HCT116 (cell line): ENCODE measurements around the gene L3HYPDH. TPM values are rescaled to one million over a fixed set of nuclear protein-coding genes. Genes with fewer than 3 reads are reported as not detected.

Source experiments
- ATAC-seq: fragments of 200-7000 bp; cut with Tn5 transposase; 2 replicates; pipeline ENCODE4 v1.9.1; 2020; ENCODE audit warnings: mild to moderate bottlenecking, moderate library complexity
- BruUV-seq: library from RNA; stranded (reverse); fragments of 400-500 nt; replicated peaks from 2 replicates; lab custom pipeline; 2021; lab: Mats Ljungman, UMichigan
- CTCF ChIA-PET: fragments of 300-600 bp; sonication (Branson Sonifier 250); formaldehyde crosslinking; loops from one replicate; lab custom pipeline; 2021; ENCODE audit warnings: antibody characterized with exemption; lab: Charles Lee
- POLR2A ChIA-PET: fragments of 300-600, 350-600 bp; sonication (Branson Sonifier 250); formaldehyde crosslinking; loops from one replicate; lab custom pipeline; 2021; ENCODE audit warnings: antibody characterized with exemption; lab: Charles Lee
- RAD21 ChIA-PET, 2 experiments: fragments of 300-600 bp; sonication (Branson Sonifier 250); formaldehyde crosslinking; loops; one replicate each; lab custom pipeline; 2023; ENCODE audit warnings: low total read pairs in 2 of 2; ENCODE audit not compliant: uncharacterized antibody in 2 of 2, unreplicated experiment in 2 of 2, low non-redundant PET in 1 of 2; lab: Charles Lee
- DNase-seq: peaks from one replicate; pipeline ENCODE4 v3.0.0-alpha.2; 2010; ENCODE audit warnings: low read depth, low spot score
- H2AFZ ChIP-seq: fragments of 200-600 bp; shearing (Covaris generic), sonication (generic); 2 replicates; pipeline ENCODE4 v1.6.1; 2017; ENCODE audit warnings: low read depth, mixed run types, mixed read lengths, antibody characterized with exemption, low read length; ENCODE audit not compliant: poor library complexity, severe bottlenecking
- H3K27ac ChIP-seq: 2 replicates; pipeline ENCODE4 v1.5.1; 2012; ENCODE audit warnings: low read depth, low read length
- H3K27me3 ChIP-seq: fragments of 200-600 bp; sonication (generic); 2 replicates; pipeline ENCODE4 v1.6.1; 2016; ENCODE audit warnings: mixed run types, low read length, mixed read lengths; ENCODE audit not compliant: insufficient read depth
- H3K36me3 ChIP-seq, 2 experiments: fragments of 200-500 bp in 1 of 2; fragments of 200-600 bp in 1 of 2; sonication (Bioruptor generic) in 1 of 2; sonication (generic) in 1 of 2; 2 replicates each; pipeline versions ENCODE4 v1.5.1 to v1.6.1; 2014 to 2016; ENCODE audit warnings: low read length in 2 of 2, inconsistent platforms in 1 of 2, mixed read lengths in 1 of 2, mixed run types in 1 of 2; ENCODE audit not compliant: insufficient read depth in 2 of 2, control insufficient read depth in 1 of 2
- H3K4me1 ChIP-seq, 2 experiments: fragments of 200-600 bp in 1 of 2; sonication (generic) in 1 of 2; 2 replicates each; pipeline versions ENCODE4 v1.5.1 to v1.6.1; 2012 to 2017; ENCODE audit warnings: low read length in 2 of 2, inconsistent platforms in 1 of 2, mild to moderate bottlenecking in 1 of 2, mixed read lengths in 1 of 2, mixed run types in 1 of 2, moderate library complexity in 1 of 2; ENCODE audit not compliant: insufficient read depth in 2 of 2, control insufficient read depth in 1 of 2
- H3K4me2 ChIP-seq: fragments of 200-600 bp; sonication (generic); 2 replicates; pipeline ENCODE4 v1.6.1; 2017; ENCODE audit warnings: mixed run types, low read length, mixed read lengths
- H3K4me3 ChIP-seq, 2 experiments: fragments of 200-600 bp in 1 of 2; sonication (generic) in 1 of 2; replicated peaks in 1 of 2; 2 replicates each; pipeline ENCODE4 v1.5.1; 2011 to 2016; ENCODE audit warnings: low read length in 2 of 2, control low read depth in 1 of 2, low read depth in 1 of 2, mild to moderate bottlenecking in 1 of 2, mixed read lengths in 1 of 2, mixed run types in 1 of 2
- H3K79me2 ChIP-seq: fragments of 200-600 bp; sonication (generic); 2 replicates; pipeline ENCODE4 v1.6.1; 2017; ENCODE audit warnings: mild to moderate bottlenecking, mixed run types, low read length, moderate library complexity, mixed read lengths; ENCODE audit not compliant: insufficient read depth
- H3K9ac ChIP-seq: fragments of 200-600 bp; sonication (generic); 2 replicates; pipeline ENCODE4 v1.6.1; 2016; ENCODE audit warnings: low read length, mixed read lengths
- H3K9me2 ChIP-seq: fragments of 200-600 bp; sonication (generic), shearing (Covaris generic); 2 replicates; pipeline ENCODE4 v1.6.1; 2017; ENCODE audit warnings: mixed run types, mild to moderate bottlenecking, moderate library complexity; ENCODE audit not compliant: insufficient read depth
- H3K9me3 ChIP-seq, 2 experiments: fragments of 200-500 bp in 1 of 2; fragments of 200-600 bp in 1 of 2; sonication (Bioruptor generic) in 1 of 2; sonication (generic) in 1 of 2; 2 replicates each; pipeline ENCODE4 v1.6.1; 2014 to 2017; ENCODE audit warnings: low read length in 2 of 2, mixed read lengths in 2 of 2, inconsistent platforms in 1 of 2, low read depth in 1 of 2, mild to moderate bottlenecking in 1 of 2, mixed run types in 1 of 2, moderate library complexity in 1 of 2; ENCODE audit not compliant: control insufficient read depth in 1 of 2, insufficient read depth in 1 of 2
- H4K20me1 ChIP-seq: fragments of 200-600 bp; sonication (generic), shearing (Covaris generic); 2 replicates; pipeline ENCODE4 v1.6.1; 2017; ENCODE audit warnings: mixed run types, mild to moderate bottlenecking, moderate library complexity; ENCODE audit not compliant: insufficient read depth
- ATF3 ChIP-seq: IDR thresholded peaks from 2 replicates; pipeline ENCODE4 v1.6.1; 2012
- CEBPB ChIP-seq: IDR thresholded peaks from 2 replicates; pipeline ENCODE4 v1.6.1; 2012; ENCODE audit warnings: low read depth
- JUND ChIP-seq: IDR thresholded peaks from 2 replicates; pipeline ENCODE4 v1.6.1; 2012
- MAX ChIP-seq: IDR thresholded peaks from 2 replicates; pipeline ENCODE4 v1.6.1; 2012
- POLR2AphosphoS5 ChIP-seq: IDR thresholded peaks from 2 replicates; pipeline ENCODE4 v1.6.1; 2011; ENCODE audit warnings: mild to moderate bottlenecking, low read depth, low read length, moderate library complexity
- RAD21 ChIP-seq: IDR thresholded peaks from 2 replicates; pipeline ENCODE4 v1.6.1; 2012; ENCODE audit warnings: low read depth, mild to moderate bottlenecking
- REST ChIP-seq: IDR thresholded peaks from 2 replicates; pipeline ENCODE4 v1.6.1; 2012; ENCODE audit warnings: low read depth
- SIN3A ChIP-seq: IDR thresholded peaks from 2 replicates; pipeline ENCODE4 v1.6.1; 2012; ENCODE audit warnings: low read depth
- SRF ChIP-seq: IDR thresholded peaks from 2 replicates; pipeline ENCODE4 v1.6.1; 2012; ENCODE audit warnings: low read depth
- TCF7L2 ChIP-seq: IDR thresholded peaks from 2 replicates; pipeline ENCODE4 v1.7.0; 2011; ENCODE audit warnings: borderline replicate concordance, inconsistent platforms; ENCODE audit not compliant: insufficient read depth, insufficient read length; ENCODE audit errors: extremely low read depth
- YY1 ChIP-seq: IDR thresholded peaks from 2 replicates; pipeline ENCODE4 v1.6.1; 2011; ENCODE audit warnings: low read length, low read depth, moderate library complexity, mild to moderate bottlenecking; ENCODE audit not compliant: insufficient replicate concordance; ENCODE audit errors: extremely low read depth
- ZBTB33 ChIP-seq: IDR thresholded peaks from 2 replicates; pipeline ENCODE4 v1.6.1; 2011; ENCODE audit warnings: mild to moderate bottlenecking, low read length, moderate library complexity; ENCODE audit not compliant: insufficient replicate concordance; ENCODE audit errors: extremely low read depth
- intact Hi-C: fragments of 100-400 bp; cut with micrococcal nuclease; formaldehyde crosslinking; loops from 2 replicates; pipeline ENCODE4 v1.10.0; 2022
- total RNA-seq: library from RNA; stranded (reverse); gene quantifications from one replicate; pipeline ENCODE4 v1.2.1, GENCODE V29; 2021; ENCODE audit not compliant: unreplicated experiment

The L3HYPDH gene
- total RNA-seq, 1 experiment from 2014 or later, result 19.5 TPM

GRCh38 chr14:59475709-59476108 lies 8.5 kb downstream of the L3HYPDH start:
- BruUV-seq, result no TSS peak
- POLR2A ChIA-PET, result no interaction called here
- H3K36me3 ChIP-seq, result peaks cover 32% of the 10 kb centered on the region in 2 experiments
- intact Hi-C loops, result no loop called here
- H4K20me1 ChIP-seq, result no peaks in the 10 kb centered on the region
- CTCF ChIA-PET, result no interaction called here
- no peaks in the 10 kb centered on the region for H3K4me1 ChIP-seq
- DNase-seq, result no peak
- H3K27me3 ChIP-seq, result no peaks in the 10 kb centered on the region
- H3K9ac ChIP-seq, result no peak overlapping the region
- H2AFZ ChIP-seq, result no peak overlapping the region
- H3K79me2 ChIP-seq, result peaks cover 14% of the 10 kb centered on the region
- no peak overlapping the region for H3K27ac ChIP-seq
- no peak for ATAC-seq
- RAD21 ChIA-PET, result no interaction called here
- H3K9me2 ChIP-seq, result no peaks in the 10 kb centered on the region
- no peaks in the 10 kb centered on the region for H3K9me3 ChIP-seq
- H3K4me2 ChIP-seq, result no peak overlapping the region
- H3K4me3 ChIP-seq, result no peak overlapping the region
- TF ChIP-seq CEBPB, result no peak
- no peak for TF ChIP-seq ZBTB33
- TF ChIP-seq TCF7L2, result no peak
- no peak for TF ChIP-seq JUND
- no peak for TF ChIP-seq POLR2AphosphoS5
- TF ChIP-seq ATF3, result no peak
- TF ChIP-seq YY1, result no peak
- TF ChIP-seq MAX, result no peak
- no peak for TF ChIP-seq REST
- TF ChIP-seq SRF, result no peak
- no peak for TF ChIP-seq SIN3A
- TF ChIP-seq RAD21, result no peak
